ENCODE data around the gene ACKR4. TPM values are rescaled to one million over a fixed set of nuclear protein-coding genes. Genes with fewer than 3 reads are reported as not detected.

Gene ACKR4
- total RNA-seq (2014; rRNA removed; shearing (Covaris generic)) (25.0 and 25.2 TPM in 2 replicates), polyA plus RNA-seq (2016; fragmentation: Nextera tagmentation; extraction: Ambion mirVana) (13.4 and 14.8 TPM in 2 replicates)

DNA sequence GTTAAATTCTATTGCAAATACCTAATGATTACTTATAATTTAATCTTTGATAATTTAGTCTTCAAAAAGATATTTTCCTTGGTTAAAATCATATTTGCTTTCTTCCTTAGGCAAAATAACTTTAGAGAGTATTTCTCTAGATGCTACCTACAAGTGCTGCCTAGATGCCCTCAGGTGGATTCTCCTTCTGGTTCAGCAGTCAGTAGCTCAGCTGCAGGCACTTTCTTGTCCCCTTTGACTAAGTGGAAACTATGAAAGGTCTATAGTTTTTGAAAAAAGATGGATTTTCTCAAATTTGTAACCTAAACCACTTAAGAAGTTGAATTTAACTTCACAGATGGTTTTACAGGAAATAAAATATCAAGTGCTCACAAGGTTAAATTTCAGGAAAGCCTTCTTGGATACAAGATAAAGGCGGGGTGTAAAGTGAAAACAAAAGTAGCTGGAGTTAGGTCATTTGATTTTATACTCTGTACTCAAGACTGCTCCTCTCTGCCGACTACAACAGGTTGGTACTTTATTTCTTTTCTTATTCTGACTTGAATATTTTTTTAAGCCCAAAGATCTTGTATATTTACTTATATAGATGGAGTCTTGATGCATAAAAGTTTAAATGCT, at the start of gene ACKR4:
Gene ACKR4 (plus strand): TSS at position 455 of the 618 bp plus-strand sequence. CDS start 3,128 bp downstream, outside the sequence.
- in situ Hi-C loops (cut with MboI), result no loop called here
- H3F3A ChIP-seq (ENCODE audit: insufficient read depth), result peaks cover 51% of the 10 kb centered on the region
- H3K9me3 ChIP-seq (ENCODE audit: low read depth), result no peaks in the 10 kb centered on the region
- H3K27ac ChIP-seq, result peak within 1 kb of the TSS; percentile 37
- H3K4me1 ChIP-seq (ENCODE audit: insufficient read depth), result peaks cover 52% of the 10 kb centered on the region
- H3K27me3 ChIP-seq (replicated peaks; ENCODE audit: insufficient read depth), result no peaks in the 10 kb centered on the region
- peak within 1 kb of the TSS; percentile 80 for H3K4me3 ChIP-seq
- H3K9me2 ChIP-seq (ENCODE audit: insufficient read depth), result no peaks in the 10 kb centered on the region
- peak within 1 kb of the TSS; percentile 73 for H3K9ac ChIP-seq
- no peak for TF ChIP-seq EZH2phosphoT487 (IDR thresholded peaks at IDR 0.05; ENCODE audit: insufficient read depth, low read depth)
- no peak for TF ChIP-seq EZH2 (IDR thresholded peaks at IDR 0.05; ENCODE audit: insufficient read depth, poor library complexity, severe bottlenecking)
- DNase-seq, result peak; percentile 60
- peak within 1 kb of the TSS; percentile 95 for H3K4me2 ChIP-seq (ENCODE audit: unreplicated experiment)
- 3 to 8% methylated on average over 2 of the region's 2 CpGs for WGBS, 2 experiments (ENCODE audit: low coverage in 1 of 2, low lambda C conversion rate in 2 of 2, missing lambda C conversion rate in 2 of 2)
- H2AFZ ChIP-seq, result peak within 1 kb of the TSS; percentile 44
- no peaks in the 10 kb centered on the region for H3K36me3 ChIP-seq (ENCODE audit: low read depth)
- peaks cover 13% of the 10 kb centered on the region for H3K79me2 ChIP-seq (ENCODE audit: insufficient read depth)
- H4K20me1 ChIP-seq (ENCODE audit: insufficient read depth), result no peaks in the 10 kb centered on the region

DNA sequence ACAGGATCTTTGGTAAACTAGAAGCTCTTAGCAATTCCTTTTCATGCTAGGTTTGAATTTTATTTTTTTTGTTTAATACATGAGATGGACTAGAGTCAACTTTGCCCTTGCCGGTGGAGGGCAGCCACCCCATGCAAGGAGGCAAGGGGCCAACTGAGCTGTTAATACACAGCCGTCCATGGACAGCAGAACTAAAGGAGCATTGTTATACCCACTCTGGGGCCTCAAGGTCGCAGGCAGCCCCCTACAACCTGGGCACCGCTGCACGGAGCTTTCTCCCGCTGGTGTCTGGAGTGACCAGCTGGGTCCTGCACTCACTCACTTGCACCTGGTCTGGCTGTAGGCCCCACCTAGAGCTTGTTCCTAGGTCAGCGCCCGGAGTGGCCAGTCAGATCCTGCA, 47.9 kb upstream of the ACKR4 start:
- no peak overlapping the region for H3K9ac ChIP-seq
- 96 to 97% methylated on average over 8 of the region's 8 CpGs for WGBS, 2 experiments (ENCODE audit: low coverage in 1 of 2, low lambda C conversion rate in 2 of 2, missing lambda C conversion rate in 2 of 2)
- no peak overlapping the region for H2AFZ ChIP-seq
- peaks cover 16% of the 10 kb centered on the region for H3F3A ChIP-seq (ENCODE audit: insufficient read depth)
- no peak overlapping the region for H3K4me3 ChIP-seq
- H3K4me1 ChIP-seq (ENCODE audit: insufficient read depth), result peaks cover 23% of the 10 kb centered on the region
- H4K20me1 ChIP-seq (ENCODE audit: insufficient read depth), result no peaks in the 10 kb centered on the region
- no peaks in the 10 kb centered on the region for H3K9me2 ChIP-seq (ENCODE audit: insufficient read depth)
- no peak overlapping the region for H3K27ac ChIP-seq
- H3K79me2 ChIP-seq (ENCODE audit: insufficient read depth), result no peaks in the 10 kb centered on the region
- H3K27me3 ChIP-seq (replicated peaks; ENCODE audit: insufficient read depth), result no peaks in the 10 kb centered on the region
- no peaks in the 10 kb centered on the region for H3K9me3 ChIP-seq (ENCODE audit: low read depth)
- DNase-seq, result no peak
- in situ Hi-C loops (cut with MboI), result no loop called here
- TF ChIP-seq EZH2phosphoT487 (IDR thresholded peaks at IDR 0.05; ENCODE audit: insufficient read depth, low read depth) (no peak), EZH2 (IDR thresholded peaks at IDR 0.05; ENCODE audit: insufficient read depth, poor library complexity, severe bottlenecking) (no peak)
- H3K36me3 ChIP-seq (ENCODE audit: low read depth), result no peaks in the 10 kb centered on the region
- no peak overlapping the region for H3K4me2 ChIP-seq (ENCODE audit: unreplicated experiment)

DNA sequence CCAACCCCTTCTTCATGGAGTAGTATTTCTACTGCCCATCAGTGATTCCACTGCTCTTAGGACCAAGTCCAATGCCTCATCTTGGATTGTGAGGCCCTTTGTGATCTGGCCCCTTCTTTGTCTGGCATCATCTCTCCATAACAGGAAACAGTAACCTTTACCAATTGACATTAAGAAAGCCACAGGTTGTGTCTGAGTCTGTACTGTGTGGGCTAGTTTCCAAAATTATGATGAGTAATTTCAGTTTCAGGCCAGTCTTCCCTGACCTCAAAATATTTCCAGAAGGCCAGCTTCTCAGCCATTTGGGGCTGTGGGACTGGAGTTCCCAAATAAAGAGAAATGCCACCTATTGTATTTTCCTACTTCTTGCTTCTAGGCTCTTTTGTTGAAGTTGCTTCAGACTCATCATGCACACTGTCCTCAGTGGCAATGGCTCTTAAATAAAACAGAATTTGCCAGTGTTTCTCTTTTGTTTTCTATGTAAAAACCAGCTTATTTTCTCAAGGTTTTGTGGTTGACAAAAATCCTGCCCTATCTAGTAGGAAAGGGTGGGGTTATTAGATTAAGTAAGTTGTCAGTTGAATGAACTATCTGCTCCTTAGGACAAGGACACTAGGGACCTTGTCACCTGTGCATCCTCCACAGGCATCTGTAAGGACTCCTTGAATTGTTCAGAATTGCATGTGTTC, 47.0 kb upstream of the ACKR4 start:
- peaks cover 15% of the 10 kb centered on the region for H3F3A ChIP-seq (ENCODE audit: insufficient read depth)
- peak overlapping the region; percentile 50 for H3K27ac ChIP-seq

DNA sequence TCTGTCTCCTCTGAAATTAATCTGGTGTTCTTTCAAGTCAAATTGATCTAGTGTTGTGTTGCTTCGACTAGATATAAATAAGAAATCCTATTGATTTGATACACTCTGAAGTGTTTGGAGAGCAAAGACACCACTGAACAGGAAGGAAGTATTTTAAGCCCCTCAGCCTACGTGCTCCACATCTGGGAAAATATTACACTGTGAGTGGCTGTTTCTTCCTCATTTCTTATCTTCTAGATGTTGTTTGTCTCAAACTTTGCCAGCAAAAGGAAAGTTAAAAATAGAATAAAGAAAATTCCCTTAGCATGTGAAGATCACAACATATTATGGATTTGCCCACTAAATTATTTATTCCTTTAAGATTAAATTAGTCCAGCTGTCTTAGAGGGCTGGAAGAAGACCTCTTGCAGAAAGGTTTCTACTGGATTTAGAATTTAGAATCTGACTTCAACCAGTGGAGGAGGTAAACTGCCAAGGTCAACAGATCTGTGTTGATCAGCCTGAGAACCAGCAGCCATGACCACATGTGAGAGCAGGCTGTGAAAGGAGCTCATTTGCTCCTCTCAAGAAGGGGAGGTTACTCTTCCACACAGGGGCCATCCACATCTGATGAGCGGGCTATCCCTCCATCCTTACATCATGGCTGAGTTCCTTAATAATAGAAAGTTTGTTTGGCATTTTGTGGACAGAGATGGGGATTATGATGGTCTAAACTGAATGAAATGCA, 46.3 kb upstream of the ACKR4 start:
- no peaks in the 10 kb centered on the region for H3K27me3 ChIP-seq (replicated peaks; ENCODE audit: insufficient read depth)
- no peak overlapping the region for H2AFZ ChIP-seq
- peaks cover 18% of the 10 kb centered on the region for H3K4me1 ChIP-seq (ENCODE audit: insufficient read depth)
- no peaks in the 10 kb centered on the region for H3K9me3 ChIP-seq (ENCODE audit: low read depth)
- H3K4me3 ChIP-seq, result no peak overlapping the region
- no peak for DNase-seq
- H4K20me1 ChIP-seq (ENCODE audit: insufficient read depth), result no peaks in the 10 kb centered on the region
- no peaks in the 10 kb centered on the region for H3K36me3 ChIP-seq (ENCODE audit: low read depth)
- WGBS, 2 experiments (ENCODE audit: low coverage in 1 of 2, low lambda C conversion rate in 2 of 2, missing lambda C conversion rate in 2 of 2), result 80 to 82% methylated on average over 3 of the region's 3 CpGs
- H3K9ac ChIP-seq, result no peak overlapping the region
- peak overlapping the region; percentile 28 for H3K4me2 ChIP-seq (ENCODE audit: unreplicated experiment)
- TF ChIP-seq EZH2 (IDR thresholded peaks at IDR 0.05; ENCODE audit: insufficient read depth, poor library complexity, severe bottlenecking), result no peak
- no peak for TF ChIP-seq EZH2phosphoT487 (IDR thresholded peaks at IDR 0.05; ENCODE audit: insufficient read depth, low read depth)
- H3K9me2 ChIP-seq (ENCODE audit: insufficient read depth), result no peaks in the 10 kb centered on the region
- H3K79me2 ChIP-seq (ENCODE audit: insufficient read depth), result no peaks in the 10 kb centered on the region
- peak overlapping the region; percentile 50 for H3K27ac ChIP-seq
- peaks cover 15% of the 10 kb centered on the region for H3F3A ChIP-seq (ENCODE audit: insufficient read depth)
- in situ Hi-C loops (cut with MboI), result no loop called here

More for the DNA sequence above, 47.0 kb upstream of the ACKR4 start:
- Histone ChIP-seq H2AFZ (no peak overlapping the region), H3K9ac (no peak overlapping the region), H3K36me3 (ENCODE audit: low read depth) (no peaks in the 10 kb centered on the region), H3K9me3 (ENCODE audit: low read depth) (no peaks in the 10 kb centered on the region), H3K4me3 (no peak overlapping the region), H3K9me2 (ENCODE audit: insufficient read depth) (no peaks in the 10 kb centered on the region), H3K79me2 (ENCODE audit: insufficient read depth) (no peaks in the 10 kb centered on the region), H3K4me1 (ENCODE audit: insufficient read depth) (peaks cover 23% of the 10 kb centered on the region), H3K27me3 (replicated peaks; ENCODE audit: insufficient read depth) (no peaks in the 10 kb centered on the region), H3K4me2 (ENCODE audit: unreplicated experiment) (peak overlapping the region; percentile 28), H4K20me1 (ENCODE audit: insufficient read depth) (no peaks in the 10 kb centered on the region)
- DNase-seq, result peak; percentile 79
- in situ Hi-C loops (cut with MboI), result no loop called here
- TF ChIP-seq EZH2phosphoT487 (IDR thresholded peaks at IDR 0.05; ENCODE audit: insufficient read depth, low read depth) (no peak), EZH2 (IDR thresholded peaks at IDR 0.05; ENCODE audit: insufficient read depth, poor library complexity, severe bottlenecking) (no peak)
